Spleen (tissue), 7 donors: Measurements from ENCODE around the gene ERI3.

Experiments
- POLR2A ChIP-seq, 3 donors: fragments of 450-650 bp; IDR thresholded peaks; one replicate each; pipeline ENCODE4 v1.5.1; 2017; ENCODE audit warnings: antibody characterized with exemption in 3 of 3, mild to moderate bottlenecking in 1 of 3
- POLR2AphosphoS5 ChIP-seq, 3 donors: sonication (generic); formaldehyde crosslinking; IDR thresholded peaks; one replicate each; pipeline ENCODE4 v1.5.1; 2017; ENCODE audit warnings: antibody characterized with exemption in 3 of 3
- TF ChIP-seq, protein P1 (sequence below), 11 experiments: fragments of 200-600 bp in 7 of 11; fragments of 450-650 bp in 4 of 11; sonication (generic) in 4 of 11; IDR thresholded peaks in 8 of 11; conservative IDR thresholded peaks in 3 of 11; 1 replicate in 7 of 11; 2 replicates in 4 of 11; pipeline versions ENCODE4 v1.4.0 to v1.8.0; 2016 to 2021; ENCODE audit warnings: antibody characterized with exemption in 11 of 11, inconsistent platforms in 4 of 11, mild to moderate bottlenecking in 1 of 11
- donor health status: DM: no; HTN: no; CAD: no; lungs with moderate emphysema.
- donor health status: DM: no; HTN: no; CAD: no.
- donor health status: DM: no; HTN: no; CAD: no.

GRCh38 chr1:44270686-44271628, 84.1 kb downstream of the ERI3 start:
- TF ChIP-seq, protein P1, sequence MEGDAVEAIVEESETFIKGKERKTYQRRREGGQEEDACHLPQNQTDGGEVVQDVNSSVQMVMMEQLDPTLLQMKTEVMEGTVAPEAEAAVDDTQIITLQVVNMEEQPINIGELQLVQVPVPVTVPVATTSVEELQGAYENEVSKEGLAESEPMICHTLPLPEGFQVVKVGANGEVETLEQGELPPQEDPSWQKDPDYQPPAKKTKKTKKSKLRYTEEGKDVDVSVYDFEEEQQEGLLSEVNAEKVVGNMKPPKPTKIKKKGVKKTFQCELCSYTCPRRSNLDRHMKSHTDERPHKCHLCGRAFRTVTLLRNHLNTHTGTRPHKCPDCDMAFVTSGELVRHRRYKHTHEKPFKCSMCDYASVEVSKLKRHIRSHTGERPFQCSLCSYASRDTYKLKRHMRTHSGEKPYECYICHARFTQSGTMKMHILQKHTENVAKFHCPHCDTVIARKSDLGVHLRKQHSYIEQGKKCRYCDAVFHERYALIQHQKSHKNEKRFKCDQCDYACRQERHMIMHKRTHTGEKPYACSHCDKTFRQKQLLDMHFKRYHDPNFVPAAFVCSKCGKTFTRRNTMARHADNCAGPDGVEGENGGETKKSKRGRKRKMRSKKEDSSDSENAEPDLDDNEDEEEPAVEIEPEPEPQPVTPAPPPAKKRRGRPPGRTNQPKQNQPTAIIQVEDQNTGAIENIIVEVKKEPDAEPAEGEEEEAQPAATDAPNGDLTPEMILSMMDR (IDR thresholded peaks at IDR 0.05 in 8 of 11, conservative IDR thresholded peaks at IDR 0.05 in 3 of 11): no peak
- TF ChIP-seq POLR2A (IDR thresholded peaks at IDR 0.05) (no peak), POLR2AphosphoS5 (IDR thresholded peaks at IDR 0.05) (no peak)
